OCI-LY7 (cell line): ENCODE data around the gene TTYH1. TPM values are rescaled to one million over a fixed set of nuclear protein-coding genes. Genes with fewer than 3 reads are reported as not detected.

Experiments used
- BruUV-seq: library from RNA; stranded (reverse); fragments of 400-500 nt; replicated peaks from 2 replicates; lab custom pipeline; 2021; lab: Mats Ljungman, UMichigan
- CTCF ChIA-PET: fragments of 300-600 bp; sonication (Branson Sonifier 250); formaldehyde crosslinking; loops from one replicate; lab custom pipeline; 2022; ENCODE audit warnings: antibody characterized with exemption; ENCODE audit not compliant: unreplicated experiment; lab: Charles Lee
- POLR2A ChIA-PET: fragments of 300-600 bp; sonication (Branson Sonifier 250); formaldehyde crosslinking; loops from one replicate; lab custom pipeline; 2022; ENCODE audit warnings: antibody characterized with exemption; lab: Charles Lee
- DNase-seq: peaks from one replicate; pipeline ENCODE4 v3.0.0-alpha.2; 2015; ENCODE audit warnings: low spot score
- H2AFZ ChIP-seq: fragments of 200-600 bp; sonication (generic), shearing (Covaris generic); 2 replicates; pipeline ENCODE4 v1.6.1; 2014; ENCODE audit warnings: mild to moderate bottlenecking, antibody characterized with exemption, low read length, moderate library complexity
- H3K27ac ChIP-seq: fragments of 200-600 bp; sonication (generic); 2 replicates; pipeline ENCODE4 v1.5.1; 2014; ENCODE audit warnings: mixed run types, low read depth, mild to moderate bottlenecking, moderate library complexity, low read length, inconsistent platforms; ENCODE audit not compliant: poor library complexity, severe bottlenecking
- H3K36me3 ChIP-seq: fragments of 200-600 bp; sonication (generic); 2 replicates; pipeline ENCODE4 v1.6.1; 2014; ENCODE audit warnings: mild to moderate bottlenecking, antibody characterized with exemption, low read length, moderate library complexity, mixed read lengths; ENCODE audit not compliant: insufficient read depth
- H3K4me1 ChIP-seq: fragments of 200-600 bp; sonication (generic); 2 replicates; pipeline ENCODE4 v1.5.1; 2014; ENCODE audit warnings: mild to moderate bottlenecking, low read length; ENCODE audit not compliant: insufficient read depth, poor library complexity, severe bottlenecking
- H3K4me2 ChIP-seq: fragments of 200-600 bp; sonication (generic); 2 replicates; pipeline ENCODE4 v1.6.1; 2014; ENCODE audit warnings: mild to moderate bottlenecking, low read length
- H3K4me3 ChIP-seq: fragments of 200-600 bp; sonication (generic); 2 replicates; pipeline ENCODE4 v1.5.1; 2014; ENCODE audit warnings: mild to moderate bottlenecking, low read depth, low read length; ENCODE audit not compliant: poor library complexity, severe bottlenecking
- H3K79me2 ChIP-seq: fragments of 200-600 bp; sonication (generic); 2 replicates; pipeline ENCODE4 v1.6.1; 2016; ENCODE audit warnings: low read depth, mild to moderate bottlenecking, low read length, moderate library complexity, mixed read lengths; ENCODE audit not compliant: insufficient read depth
- H3K9me2 ChIP-seq: fragments of 200-600 bp; sonication (generic); 2 replicates; pipeline ENCODE4 v1.6.1; 2016; ENCODE audit warnings: mild to moderate bottlenecking, low read length, mixed read lengths; ENCODE audit not compliant: insufficient read depth
- H3K9me3 ChIP-seq: fragments of 200-600 bp; sonication (generic); 2 replicates; pipeline ENCODE4 v1.6.1; 2014; ENCODE audit warnings: mild to moderate bottlenecking, mixed run types, low read length, mixed read lengths
- H4K20me1 ChIP-seq: fragments of 200-600 bp; sonication (generic); 2 replicates; pipeline ENCODE4 v1.6.1; 2014; ENCODE audit warnings: mild to moderate bottlenecking, antibody characterized with exemption, low read length, moderate library complexity, mixed read lengths; ENCODE audit not compliant: insufficient read depth
- EZH2phosphoT487 ChIP-seq: fragments of 200-600 bp; sonication (generic); IDR thresholded peaks from 2 replicates; pipeline ENCODE4 v1.6.1; 2018; ENCODE audit warnings: low read depth, borderline replicate concordance, mild to moderate bottlenecking, mixed run types, antibody characterized with exemption, low read length, moderate library complexity, mixed read lengths
- intact Hi-C: fragments of 100-400 bp; cut with micrococcal nuclease; formaldehyde crosslinking; loops from one replicate; pipeline ENCODE4 v1.10.0; 2022; ENCODE audit not compliant: unreplicated experiment
- total RNA-seq, 2 experiments: library from RNA; depleted of rRNA in 1 of 2; stranded (reverse); fragments of >200 nt in 1 of 2; shearing (Covaris generic) in 1 of 2; gene quantifications; 2 replicates each; pipeline ENCODE4 v1.2.3, GENCODE V29; 2014 to 2022
- TF ChIP-seq, protein P1 (sequence below): fragments of 200-600 bp; sonication (generic); conservative IDR thresholded peaks from 2 replicates; pipeline ENCODE4 v1.5.1; 2014; ENCODE audit warnings: mild to moderate bottlenecking, antibody characterized with exemption, low read length, moderate library complexity, mixed read lengths

The TTYH1 gene
- total RNA-seq, 2 experiments from 2014 or later = 0.53 TPM; not detected in 1

DNA sequence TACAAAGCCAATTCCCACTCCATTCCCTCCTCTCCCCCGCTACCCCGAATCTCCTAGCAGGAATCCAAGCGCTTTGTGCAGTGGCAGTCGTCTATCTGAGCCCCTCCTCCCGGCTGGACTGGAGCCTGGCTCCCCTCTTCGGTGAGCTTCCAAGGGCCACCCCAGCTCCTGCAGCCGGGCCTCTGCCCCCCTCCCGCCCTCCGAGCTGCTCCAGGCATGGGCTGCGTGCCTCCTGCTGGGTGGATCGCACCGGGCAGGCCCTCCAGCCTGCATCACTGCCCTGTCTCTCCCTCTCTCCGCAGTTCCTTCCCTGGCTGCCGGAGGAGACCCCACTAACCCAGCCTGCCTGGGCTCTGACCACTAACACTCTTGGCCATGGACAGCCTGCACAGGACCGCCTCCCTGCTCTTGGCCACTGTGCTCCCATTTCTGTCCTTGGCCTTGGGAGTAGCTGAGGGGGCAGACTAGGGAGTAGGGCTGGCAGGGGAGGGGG lies 20.8 kb downstream of the TTYH1 start:
- ChIA-PET POLR2A (no interaction called here), CTCF (no interaction called here)
- BruUV-seq = no TSS peak

DNA sequence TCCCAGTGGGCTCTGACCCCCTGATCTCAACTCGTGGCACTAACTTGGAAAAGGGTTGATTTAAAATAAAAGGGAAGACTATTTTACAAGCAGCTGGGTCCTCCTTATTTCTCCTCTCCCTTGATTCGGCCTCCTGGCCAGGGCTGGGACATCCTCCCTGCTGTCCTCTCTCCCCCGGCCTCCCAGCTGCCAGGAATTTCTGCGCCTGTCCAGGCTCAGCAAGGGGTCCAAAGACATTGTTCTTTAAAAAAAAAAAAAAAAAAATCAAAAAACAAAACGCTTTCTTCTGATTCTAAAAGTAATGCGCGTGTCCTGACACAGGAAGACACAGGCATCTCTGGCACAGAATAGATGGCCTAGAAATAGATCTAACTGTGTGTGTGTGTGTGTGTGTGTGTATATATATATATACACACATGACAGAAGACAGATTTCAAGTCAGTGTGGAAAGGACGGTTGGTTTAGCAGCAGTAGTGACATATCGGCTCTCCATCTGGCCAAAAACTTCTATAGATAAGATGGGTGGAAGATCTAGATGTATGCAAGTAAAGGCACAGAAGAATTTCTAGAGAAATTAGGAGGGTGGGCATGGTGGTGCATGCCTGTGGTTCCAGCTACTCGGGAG lies 21.5 kb downstream of the TTYH1 start:
- no peak for TF ChIP-seq EZH2phosphoT487
- TF ChIP-seq, protein P1, sequence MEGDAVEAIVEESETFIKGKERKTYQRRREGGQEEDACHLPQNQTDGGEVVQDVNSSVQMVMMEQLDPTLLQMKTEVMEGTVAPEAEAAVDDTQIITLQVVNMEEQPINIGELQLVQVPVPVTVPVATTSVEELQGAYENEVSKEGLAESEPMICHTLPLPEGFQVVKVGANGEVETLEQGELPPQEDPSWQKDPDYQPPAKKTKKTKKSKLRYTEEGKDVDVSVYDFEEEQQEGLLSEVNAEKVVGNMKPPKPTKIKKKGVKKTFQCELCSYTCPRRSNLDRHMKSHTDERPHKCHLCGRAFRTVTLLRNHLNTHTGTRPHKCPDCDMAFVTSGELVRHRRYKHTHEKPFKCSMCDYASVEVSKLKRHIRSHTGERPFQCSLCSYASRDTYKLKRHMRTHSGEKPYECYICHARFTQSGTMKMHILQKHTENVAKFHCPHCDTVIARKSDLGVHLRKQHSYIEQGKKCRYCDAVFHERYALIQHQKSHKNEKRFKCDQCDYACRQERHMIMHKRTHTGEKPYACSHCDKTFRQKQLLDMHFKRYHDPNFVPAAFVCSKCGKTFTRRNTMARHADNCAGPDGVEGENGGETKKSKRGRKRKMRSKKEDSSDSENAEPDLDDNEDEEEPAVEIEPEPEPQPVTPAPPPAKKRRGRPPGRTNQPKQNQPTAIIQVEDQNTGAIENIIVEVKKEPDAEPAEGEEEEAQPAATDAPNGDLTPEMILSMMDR = no peak
- POLR2A ChIA-PET = no interaction called here
- Histone ChIP-seq H3K9me3 (no peaks in the 10 kb centered on the region), H4K20me1 (no peaks in the 10 kb centered on the region), H3K36me3 (peaks cover 8% of the 10 kb centered on the region; the same call in 1 of the 2 replicates), H3K4me1 (peaks cover 7% of the 10 kb centered on the region), H3K4me2 (no peak overlapping the region), H3K79me2 (no peaks in the 10 kb centered on the region), H3K9me2 (no peaks in the 10 kb centered on the region), H2AFZ (no peak overlapping the region), H3K27ac (no peak overlapping the region), H3K4me3 (no peak overlapping the region)
- intact Hi-C loops = no loop called here
- DNase-seq = no peak
- CTCF ChIA-PET = no interaction called here
- BruUV-seq = no TSS peak

More for the DNA sequence above, 20.8 kb downstream of the TTYH1 start:
- no peak overlapping the region for H2AFZ ChIP-seq
- H3K9me2 ChIP-seq = no peaks in the 10 kb centered on the region
- DNase-seq = no peak
- H3K79me2 ChIP-seq = no peaks in the 10 kb centered on the region
- H3K9me3 ChIP-seq = no peaks in the 10 kb centered on the region
- H3K4me3 ChIP-seq = no peak overlapping the region
- no peak overlapping the region for H3K27ac ChIP-seq
- H3K4me1 ChIP-seq = peaks cover 7% of the 10 kb centered on the region
- peaks cover 8% of the 10 kb centered on the region; the same call in 1 of the 2 replicates for H3K36me3 ChIP-seq
- H3K4me2 ChIP-seq = no peak overlapping the region
- H4K20me1 ChIP-seq = no peaks in the 10 kb centered on the region
- intact Hi-C loops = no loop called here
- TF ChIP-seq, protein P1 = no peak
- TF ChIP-seq EZH2phosphoT487 = no peak
